Measurements from ENCODE around the gene C6orf47.
"Not testable (repeated sequence)": the region's sequence is repeated elsewhere in the genome, so short reads cannot be mapped to it uniquely, and the experiment has no call there.

Gene C6orf47, protein sequence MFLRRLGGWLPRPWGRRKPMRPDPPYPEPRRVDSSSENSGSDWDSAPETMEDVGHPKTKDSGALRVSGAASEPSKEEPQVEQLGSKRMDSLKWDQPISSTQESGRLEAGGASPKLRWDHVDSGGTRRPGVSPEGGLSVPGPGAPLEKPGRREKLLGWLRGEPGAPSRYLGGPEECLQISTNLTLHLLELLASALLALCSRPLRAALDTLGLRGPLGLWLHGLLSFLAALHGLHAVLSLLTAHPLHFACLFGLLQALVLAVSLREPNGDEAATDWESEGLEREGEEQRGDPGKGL

DNA sequence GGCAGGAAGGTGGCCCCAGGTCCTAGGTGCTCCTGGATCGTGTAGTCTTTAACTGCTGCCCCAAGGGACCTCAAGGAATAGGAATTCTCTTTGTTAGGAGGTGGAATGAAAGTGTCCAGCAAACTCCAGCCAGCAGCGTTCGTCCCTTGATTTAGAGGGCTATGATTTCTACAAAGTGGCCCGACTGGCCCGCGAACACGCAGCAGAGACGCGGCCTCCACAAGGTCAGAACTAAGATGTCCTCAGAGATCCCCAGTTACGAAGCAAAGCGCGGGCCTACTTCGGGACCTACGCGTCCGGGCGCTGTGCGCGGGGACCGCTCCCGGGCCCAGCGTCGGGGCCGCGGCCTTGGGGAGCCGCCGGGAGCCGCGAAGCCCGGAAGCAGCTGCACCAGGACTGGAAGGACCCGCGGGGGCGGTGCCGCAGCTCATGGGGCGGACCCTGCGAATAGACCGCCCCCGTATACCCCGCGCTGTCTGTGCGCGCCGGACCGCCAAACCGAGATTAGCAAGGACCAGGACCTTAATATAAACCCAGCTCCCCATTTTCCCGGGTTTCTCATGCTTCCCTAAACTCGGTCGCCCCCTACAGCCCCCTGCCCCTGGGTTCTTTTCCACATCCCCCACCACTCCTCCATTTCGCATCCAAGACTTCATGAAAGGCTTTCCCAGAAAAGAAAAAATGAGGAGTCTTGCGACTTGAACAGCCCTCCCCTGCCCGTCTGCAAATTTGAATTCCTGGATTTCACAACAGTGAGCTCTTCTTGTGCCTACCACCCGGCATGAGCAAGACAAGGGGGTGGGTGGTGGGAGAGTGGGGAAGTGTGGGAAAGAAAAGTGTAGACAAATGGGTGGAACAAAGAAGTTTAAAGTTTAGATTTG, at the start of gene C6orf47:
Gene C6orf47, minus strand, starts transcription at position 398 of the 881 bp plus-strand sequence. CDS start 831 bp downstream, outside the sequence.
- DNase-seq (ENCODE audit: low read depth in 3 of 3, low spot score in 1 of 3) = peak; percentile 42 to 59 (median 42)

DNA sequence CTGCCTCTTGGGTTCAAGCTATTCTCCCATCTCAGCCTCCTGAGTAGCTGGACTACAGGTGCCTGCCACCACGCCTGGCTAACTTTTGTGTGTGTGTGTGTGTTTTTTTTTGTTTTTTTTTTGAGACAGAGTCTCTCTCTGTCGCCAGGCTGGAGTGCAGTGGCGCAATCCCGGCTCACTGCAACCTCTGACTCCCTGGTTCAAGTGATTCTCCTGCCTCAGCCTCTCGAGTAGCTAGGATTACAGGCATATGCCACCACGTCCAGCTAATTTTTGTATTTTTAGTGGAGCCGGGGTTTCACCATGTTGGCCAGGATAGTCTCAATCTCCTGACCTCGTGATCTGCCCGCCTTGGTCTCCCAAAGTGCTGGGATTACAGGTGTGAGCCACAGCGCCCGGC, 48.6 kb upstream of the C6orf47 start:
- not testable (repeated sequence) for DNase-seq (ENCODE audit: low read depth in 3 of 3, low spot score in 1 of 3)

DNA sequence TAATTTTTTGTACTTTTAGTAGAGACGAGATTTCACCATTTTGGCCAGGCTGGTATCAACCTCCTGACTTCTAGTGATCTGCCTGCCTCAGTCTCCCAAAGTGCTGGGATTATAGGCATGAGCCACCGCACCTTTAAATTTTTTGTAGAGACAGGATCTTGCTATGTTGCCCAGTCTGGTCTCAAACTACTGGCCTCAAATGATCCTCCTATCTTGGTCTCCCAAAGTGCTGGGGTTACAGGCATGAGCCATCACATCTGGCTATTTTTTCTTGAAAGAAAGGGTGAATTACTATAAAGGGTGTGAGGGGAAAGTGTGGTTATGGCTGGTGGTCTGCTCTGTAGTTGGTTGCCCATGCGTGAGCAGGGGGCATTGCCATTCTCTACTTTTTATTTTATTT, 47.6 kb upstream of the C6orf47 start:
- no peak for DNase-seq (ENCODE audit: low read depth in 3 of 3, low spot score in 1 of 3)

DNA sequence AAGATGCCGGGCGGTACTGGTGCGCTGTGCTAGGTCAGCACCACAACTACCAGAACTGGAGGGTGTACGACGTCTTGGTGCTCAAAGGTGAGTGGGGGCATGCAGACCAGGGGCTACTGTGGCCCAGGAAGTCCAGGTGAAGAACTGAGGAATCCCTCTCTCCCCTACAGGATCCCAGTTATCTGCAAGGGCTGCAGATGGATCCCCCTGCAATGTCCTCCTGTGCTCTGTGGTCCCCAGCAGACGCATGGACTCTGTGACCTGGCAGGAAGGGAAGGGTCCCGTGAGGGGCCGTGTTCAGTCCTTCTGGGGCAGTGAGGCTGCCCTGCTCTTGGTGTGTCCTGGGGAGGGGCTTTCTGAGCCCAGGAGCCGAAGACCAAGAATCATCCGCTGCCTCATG, 47.1 kb upstream of the C6orf47 start:
- no peak for DNase-seq (ENCODE audit: low read depth in 3 of 3, low spot score in 1 of 3)

GRCh38 chr6:31706599-31706998, 46.0 kb upstream of the C6orf47 start, which contains the start of gene LY6G6F:
Gene LY6G6F, plus strand, starts transcription at chr6:31706866. Its CDS starts 41 bp downstream, at chr6:31706907.
- DNase-seq (ENCODE audit: low read depth in 3 of 3, low spot score in 1 of 3) = no peak

DNA sequence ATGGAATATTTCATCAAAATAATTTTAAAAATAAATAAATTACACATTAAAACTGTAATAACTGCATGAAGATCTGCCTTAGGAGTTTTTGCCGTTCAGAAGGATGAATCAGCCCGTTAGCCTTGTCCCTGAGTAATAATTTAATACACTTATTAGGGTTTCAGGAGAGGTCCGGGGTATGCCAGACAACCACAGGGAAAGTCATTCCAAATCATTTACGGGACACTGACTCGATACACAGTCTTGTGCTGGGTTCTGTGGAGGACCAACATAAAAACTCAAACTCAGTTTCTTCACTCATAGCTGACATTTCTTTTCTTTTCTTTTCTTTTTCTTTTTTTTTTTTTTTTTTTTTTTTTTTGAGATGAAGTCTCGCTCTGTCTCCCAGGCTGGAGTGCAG, 45.4 kb upstream of the C6orf47 start:
- DNase-seq (ENCODE audit: low read depth in 3 of 3, low spot score in 1 of 3) = no peak

DNA sequence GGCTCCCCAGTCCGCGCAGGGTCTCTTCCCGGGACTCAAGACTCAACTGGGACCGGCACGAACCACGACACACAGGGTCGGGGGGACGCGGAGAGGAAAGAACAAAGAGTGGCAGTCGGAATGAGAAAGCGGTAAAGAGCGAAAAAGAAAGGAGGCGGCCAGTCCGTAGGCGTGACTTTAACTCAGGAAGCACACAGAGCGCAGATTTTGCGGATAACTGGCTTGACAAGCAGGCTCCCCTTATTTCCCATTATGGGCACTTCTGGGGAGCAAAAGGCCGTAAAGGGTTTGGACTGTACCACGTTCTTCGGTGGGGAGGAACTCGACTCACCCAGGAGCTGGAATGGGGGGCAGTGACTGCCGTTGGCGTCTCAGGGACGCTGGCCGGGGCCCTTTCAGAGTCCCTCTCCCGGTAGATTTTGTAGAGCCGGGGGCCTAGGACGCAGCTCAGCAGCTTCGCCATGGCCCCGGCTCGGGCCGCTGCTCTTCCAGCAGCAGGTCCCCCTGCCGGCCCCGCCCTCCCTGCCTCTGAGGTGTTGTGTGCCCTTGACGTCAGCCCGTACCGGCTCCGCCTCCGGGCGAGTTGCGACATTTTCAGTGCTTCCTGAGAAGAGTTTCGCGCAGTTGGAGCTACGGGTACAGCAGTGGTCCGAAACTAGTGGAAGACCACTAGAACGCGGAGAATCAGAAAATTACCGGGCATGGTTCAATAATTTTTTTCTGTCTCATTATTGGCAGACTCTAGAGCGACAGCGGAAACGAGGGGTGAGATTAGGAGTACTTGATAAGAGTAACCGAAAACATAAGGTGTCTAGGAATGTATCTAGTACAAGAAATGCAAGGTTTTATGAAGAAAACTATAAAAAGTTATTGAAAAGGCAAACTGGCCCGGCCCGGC, 42.5 kb upstream of the C6orf47 start, which contains the start of gene ABHD16A:
Gene ABHD16A, minus strand, starts transcription at position 506 of the 898 bp plus-strand sequence. Its CDS starts 43 bp downstream, at position 463.
- peak; percentile 89 to 94 (median 94) for DNase-seq (ENCODE audit: low read depth in 3 of 3, low spot score in 1 of 3)

- no peak for DNase-seq (ENCODE audit: low read depth in 3 of 3, low spot score in 1 of 3)
Observed at GRCh38 chr6:31702405-31702818, 41.8 kb upstream of the C6orf47 start.

DNA sequence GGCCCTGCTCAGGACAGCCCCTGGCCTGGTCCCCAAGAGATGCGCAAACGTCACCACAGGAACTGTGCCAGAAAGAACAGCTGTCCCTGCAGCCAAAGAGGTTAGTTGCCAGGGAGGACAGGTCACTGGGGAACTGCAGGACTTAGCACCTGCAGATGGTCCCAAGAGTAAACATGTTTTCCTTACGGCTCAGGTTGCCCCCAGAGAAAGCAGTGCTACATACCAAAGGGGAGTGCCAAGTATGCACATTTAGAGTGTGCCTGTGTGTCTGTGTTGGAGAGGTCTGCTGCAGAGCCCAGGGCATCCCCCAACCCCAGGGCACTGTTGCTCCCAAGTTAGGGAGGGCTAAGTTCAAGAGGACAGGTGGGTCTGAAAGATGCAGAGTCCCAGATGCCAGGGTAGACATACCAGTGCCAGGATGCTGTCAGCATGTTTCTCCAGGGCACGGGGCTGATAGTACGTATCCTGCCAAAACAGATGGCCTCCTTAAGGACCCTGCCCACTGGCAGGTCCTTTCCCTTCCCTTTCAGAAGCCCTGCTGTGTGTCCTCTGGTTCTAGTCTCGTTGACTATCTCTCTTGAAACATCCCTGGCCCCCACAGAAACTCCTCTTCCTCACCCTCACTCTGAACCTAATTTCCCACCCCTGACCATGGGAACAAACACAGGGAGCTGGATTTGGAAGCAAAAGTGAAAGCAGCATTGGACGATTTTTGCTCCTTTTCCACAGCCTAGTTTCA, 41.3 kb upstream of the C6orf47 start:
- DNase-seq (ENCODE audit: low read depth in 3 of 3, low spot score in 1 of 3) = no peak

DNA sequence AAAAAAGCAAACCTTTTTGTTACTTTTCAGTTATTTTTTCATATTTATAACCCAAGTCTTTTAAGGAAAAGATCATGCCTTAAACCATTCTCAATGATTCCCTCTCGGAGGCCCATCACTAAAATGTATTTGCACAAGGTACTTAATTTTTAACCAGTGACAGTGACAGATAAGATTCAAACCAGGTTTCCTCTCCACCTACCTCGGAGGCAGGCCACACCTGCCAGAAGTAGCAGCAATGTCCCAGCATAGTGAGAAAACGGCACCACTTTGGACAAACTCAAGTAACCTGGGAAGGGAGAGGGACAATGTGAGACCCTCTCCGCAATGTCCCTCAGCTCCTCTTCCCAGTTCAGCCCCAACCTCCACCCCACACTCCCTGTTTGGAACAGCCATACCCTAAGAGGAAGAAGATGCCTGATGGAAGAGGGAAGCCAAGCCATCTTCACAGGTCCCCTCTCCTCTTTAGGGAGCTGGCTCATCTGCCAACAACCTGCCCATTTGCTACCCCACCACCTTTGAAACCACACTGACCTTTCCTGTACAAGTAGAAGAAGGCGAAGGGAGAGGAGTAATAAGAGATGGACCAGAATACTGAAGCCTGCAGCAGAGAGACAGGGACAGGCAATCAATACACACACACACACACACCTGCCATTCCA, 40.3 kb upstream of the C6orf47 start:
- DNase-seq (ENCODE audit: low read depth in 3 of 3, low spot score in 1 of 3) = no peak

- DNase-seq (ENCODE audit: low read depth in 3 of 3, low spot score in 1 of 3) = no peak
Observed at GRCh38 chr6:31697555-31697954, 37.0 kb upstream of the C6orf47 start.

DNA sequence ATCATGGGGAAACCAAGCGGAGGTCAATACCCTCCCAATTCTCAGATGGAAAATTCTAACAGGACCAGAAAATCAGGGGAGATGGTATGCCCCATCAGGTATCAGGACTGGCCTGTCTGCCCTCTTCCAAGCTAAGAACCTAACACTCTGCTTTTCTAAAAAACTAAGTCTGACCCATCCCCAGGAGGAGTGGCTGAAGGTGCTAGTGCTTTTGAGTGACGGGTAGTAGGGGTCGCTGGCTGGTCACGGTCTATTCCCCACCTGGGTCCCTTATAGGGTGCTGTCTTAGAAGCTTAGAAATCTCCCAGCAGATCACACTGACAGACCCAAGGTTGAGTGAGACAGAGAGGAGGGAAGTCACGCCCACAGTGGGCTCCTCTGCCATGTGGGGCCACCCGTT, 33.0 kb upstream of the C6orf47 start:
- no peak for DNase-seq (ENCODE audit: low read depth in 3 of 3, low spot score in 1 of 3)

GRCh38 chr6:31692886-31693285, 32.3 kb upstream of the C6orf47 start:
- no peak for DNase-seq (ENCODE audit: low read depth in 3 of 3, low spot score in 1 of 3)

DNA sequence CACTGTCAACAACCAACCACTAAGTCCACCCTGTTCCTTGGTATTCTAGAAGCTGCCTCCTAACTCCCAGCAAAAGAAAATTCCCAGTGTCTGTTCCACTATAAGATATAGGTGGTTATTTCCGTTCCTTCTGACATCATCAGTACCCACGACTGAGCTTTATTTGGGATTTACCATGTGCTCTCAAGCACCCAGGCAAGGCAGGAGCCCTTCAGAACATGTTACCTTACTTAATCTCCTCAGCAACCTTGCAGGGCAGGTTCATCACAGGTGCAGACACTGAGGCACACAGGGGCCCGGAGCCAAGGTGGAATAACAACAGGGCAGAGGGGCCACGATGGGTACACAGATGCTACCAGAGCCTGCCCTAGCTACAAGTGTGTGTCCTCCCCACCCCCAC, 31.8 kb upstream of the C6orf47 start:
- no peak for DNase-seq (ENCODE audit: low read depth in 3 of 3, low spot score in 1 of 3)

- no peak for DNase-seq (ENCODE audit: low read depth in 3 of 3, low spot score in 1 of 3)
Observed at GRCh38 chr6:31691564-31692108, 31.1 kb upstream of the C6orf47 start.

GRCh38 chr6:31691078-31691463, 30.5 kb upstream of the C6orf47 start:
- DNase-seq (ENCODE audit: low read depth in 3 of 3, low spot score in 1 of 3) = no peak

DNA sequence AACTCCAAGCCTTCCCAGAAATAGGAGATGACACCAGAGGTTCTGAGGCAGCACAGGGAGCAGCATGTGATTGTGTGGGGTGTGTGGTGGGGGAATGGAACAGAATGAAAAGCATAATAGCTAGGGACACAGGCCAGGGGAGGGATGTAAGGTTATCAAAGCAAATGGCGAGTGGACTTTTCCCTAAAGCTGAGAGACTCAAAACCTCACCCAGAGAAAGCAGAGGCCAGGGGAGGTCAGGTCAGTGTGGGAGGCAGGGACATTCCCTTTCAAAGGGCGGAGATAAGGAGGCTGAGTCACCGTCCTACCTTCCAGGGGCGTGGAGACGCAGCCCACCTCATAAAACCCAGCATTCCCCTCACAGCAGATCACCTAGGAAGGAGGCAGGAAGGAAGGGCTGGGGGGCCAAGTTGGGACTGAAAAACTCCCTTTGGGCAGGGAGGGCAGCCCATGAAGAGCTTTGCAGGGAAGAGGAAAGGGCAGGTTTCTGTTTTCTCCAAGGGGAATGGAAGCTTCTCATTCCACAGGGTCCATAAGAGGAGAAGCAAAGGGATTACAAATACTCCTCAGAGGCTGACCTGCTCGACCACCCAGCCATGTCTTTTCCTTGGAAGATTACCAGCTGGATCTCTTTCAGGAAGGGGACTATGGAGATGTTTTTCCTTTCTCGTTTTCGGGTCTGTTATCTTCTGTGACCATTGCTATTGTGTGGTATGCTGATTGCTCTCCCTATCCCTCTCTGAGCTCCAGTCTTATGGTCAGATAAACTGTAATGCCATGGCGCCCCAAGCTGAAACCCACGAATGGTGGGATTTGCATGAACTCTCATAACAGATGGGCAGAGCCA, 29.9 kb upstream of the C6orf47 start:
- DNase-seq (ENCODE audit: low read depth in 3 of 3, low spot score in 1 of 3) = no peak

- no peak for DNase-seq (ENCODE audit: low read depth in 3 of 3, low spot score in 1 of 3)
Observed at GRCh38 chr6:31689249-31690110, 28.9 kb upstream of the C6orf47 start.
